HPDE6-E6E7 (cell line): ENCODE data around the gene STAT4.

Experiments used
- DNase-seq: peaks from one replicate; pipeline ENCODE4 v3.0.0; 2011; ENCODE audit warnings: missing footprints; ENCODE audit errors: extremely low spot score

Gene STAT4

DNA sequence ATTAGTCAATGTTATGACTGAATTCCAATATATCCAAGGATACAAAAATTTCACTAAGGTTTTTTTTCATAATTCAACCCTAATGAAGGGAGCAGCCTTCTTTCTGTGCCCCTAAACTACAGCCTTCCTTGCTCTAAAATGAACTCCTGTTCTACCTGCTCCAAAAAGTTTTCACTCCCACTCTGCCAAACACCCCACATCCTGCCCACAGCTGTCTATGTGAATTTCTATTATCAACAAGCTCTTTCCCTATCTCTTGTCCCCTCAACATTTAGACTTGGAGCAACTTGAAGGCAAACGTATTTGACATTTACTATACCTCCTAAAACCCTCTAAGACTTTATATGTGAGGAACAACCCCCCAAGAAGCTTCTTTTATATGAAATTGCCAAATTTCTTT, 2.5 kb downstream of the STAT4 start:
- DNase-seq = no peak

DNA sequence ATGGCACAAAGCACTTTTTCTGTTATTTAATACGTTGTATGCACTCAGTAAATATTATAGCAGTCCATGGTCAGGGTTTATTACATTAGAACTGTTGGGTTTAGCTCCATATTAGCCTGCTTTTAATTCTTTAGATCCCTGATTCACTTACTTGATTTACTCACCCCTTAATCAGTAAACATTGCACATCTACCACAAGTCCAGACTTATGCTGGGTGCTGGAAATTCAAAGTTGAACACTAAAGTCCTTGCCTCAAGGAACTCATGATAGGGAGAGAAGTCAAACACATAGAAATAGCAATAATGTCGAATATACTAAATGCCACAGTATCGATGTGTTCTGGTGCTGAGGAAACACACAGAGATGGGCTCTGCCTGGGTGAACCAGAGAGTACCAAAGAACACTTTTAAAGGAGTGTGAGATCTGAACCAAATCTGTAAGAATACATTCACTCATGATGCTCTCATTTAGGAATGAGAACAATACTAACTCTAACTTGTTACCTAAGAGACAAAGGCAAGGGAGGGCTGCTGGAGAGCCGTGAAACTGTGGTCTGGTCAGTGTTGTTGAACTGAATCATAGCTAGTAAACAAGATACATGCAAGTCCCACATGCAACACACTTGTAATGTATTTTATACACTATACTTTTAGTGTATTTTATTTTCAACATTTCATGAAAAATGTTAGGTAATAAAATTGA, 4.9 kb downstream of the STAT4 start:
- DNase-seq = no peak

DNA sequence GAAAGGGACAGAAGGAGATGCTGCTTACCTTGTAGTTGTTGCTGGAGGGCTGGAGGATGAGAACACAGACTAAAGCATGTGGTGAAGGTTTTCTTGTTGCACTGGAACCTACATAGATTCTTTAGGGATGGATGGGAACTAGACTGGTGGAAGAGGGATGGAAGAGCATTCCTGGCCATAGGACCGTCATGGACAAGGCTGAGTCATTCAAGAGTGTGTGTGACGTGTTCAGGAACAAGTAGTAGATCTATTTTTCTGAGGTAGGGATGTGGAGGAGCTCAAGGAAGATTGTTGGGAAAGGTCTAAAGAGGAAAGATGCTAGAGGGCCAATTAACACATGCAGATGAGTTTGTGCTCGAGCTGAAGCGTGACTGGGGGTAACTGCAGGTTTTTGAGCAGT, 6.6 kb downstream of the STAT4 start:
- no peak for DNase-seq

DNA sequence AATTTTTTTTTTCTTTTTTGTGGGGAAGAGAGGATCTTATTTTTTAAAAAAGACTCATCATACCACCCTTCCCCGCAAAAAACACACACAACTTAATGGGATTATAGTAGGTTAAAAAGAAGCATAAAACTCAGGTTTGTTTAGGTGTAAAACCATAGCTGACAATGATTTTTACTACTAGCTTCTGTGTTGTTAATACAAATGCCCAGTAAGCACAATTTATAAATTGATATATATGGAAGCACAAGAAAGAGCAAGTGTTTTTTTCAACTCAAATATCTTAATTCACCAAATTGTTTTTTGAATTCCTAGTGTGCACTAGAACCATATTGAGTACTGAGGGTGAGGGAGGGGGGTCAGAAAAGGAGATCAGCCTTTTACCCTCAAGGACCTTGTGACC, 7.0 kb downstream of the STAT4 start:
- no peak for DNase-seq

DNA sequence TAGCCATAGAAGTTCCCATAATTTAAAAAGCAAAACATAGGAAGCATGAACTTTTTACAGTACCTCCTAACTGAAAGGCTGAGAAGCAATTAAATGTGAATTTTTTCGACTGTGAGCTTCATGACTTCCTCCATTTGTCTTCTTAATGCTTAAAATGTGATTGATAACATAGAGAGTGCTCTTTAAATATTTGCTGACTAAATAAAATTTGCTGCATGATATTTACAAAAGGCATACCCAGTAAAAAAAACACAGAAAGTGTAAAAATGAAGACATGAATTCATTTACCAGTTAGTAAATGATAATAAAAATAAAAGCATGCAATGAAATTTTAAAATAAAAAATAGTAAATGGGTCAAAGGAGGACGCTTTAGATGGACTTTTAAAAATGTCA, 21.9 kb downstream of the STAT4 start:
- DNase-seq = no peak

DNA sequence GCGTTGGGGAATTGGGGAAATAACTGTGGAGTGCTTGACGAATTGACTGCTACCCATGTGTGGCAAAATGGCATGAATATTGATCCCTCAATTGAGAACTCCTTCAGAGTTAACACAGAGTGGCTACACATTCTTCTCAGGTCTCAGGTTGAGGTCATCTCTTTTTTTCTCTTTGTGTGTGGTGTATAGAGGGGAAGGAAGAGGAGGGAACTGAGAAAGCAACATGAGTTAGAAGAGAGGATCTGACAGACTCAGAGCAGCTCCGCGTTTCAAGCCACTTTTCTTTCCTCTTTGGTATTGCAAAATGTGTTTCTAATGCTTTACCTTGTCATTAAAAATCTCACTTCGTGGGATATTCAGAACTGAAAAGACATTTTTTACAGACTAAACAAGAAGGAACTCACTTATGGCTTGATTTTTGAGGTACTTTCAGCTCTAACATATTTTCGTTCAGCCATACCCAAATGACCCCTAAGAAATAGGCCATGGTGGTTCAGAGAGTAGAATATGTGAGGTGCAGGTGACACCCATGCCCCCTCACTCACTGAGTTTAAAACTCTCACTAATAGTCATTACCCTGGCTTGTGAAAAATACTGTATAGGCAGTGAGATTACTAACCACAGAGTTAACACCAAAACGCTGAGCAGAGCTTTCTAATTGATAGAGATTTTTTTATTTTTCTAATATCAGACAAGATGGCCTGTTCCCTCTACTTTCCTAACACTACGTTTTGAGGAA, 22.5 kb downstream of the STAT4 start:
- DNase-seq = no peak

DNA sequence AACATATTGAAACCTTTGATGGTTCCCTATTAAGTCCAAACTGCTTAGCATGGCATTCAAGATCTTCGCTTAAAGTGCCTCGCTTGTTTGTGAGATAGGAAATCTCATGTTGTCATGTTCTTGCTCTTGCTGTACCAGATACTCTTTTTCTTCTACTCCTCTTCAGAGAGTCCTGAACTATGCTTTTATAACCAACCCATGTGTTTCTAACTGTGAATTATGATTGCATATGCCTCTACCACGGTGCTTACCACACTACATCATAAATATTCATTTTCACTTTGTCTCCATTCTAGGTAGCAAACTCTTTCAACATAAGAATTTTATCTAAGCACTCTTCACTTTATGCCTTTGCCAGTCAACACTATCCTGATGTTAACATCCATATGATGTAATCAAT, 23.6 kb downstream of the STAT4 start:
- DNase-seq = no peak

DNA sequence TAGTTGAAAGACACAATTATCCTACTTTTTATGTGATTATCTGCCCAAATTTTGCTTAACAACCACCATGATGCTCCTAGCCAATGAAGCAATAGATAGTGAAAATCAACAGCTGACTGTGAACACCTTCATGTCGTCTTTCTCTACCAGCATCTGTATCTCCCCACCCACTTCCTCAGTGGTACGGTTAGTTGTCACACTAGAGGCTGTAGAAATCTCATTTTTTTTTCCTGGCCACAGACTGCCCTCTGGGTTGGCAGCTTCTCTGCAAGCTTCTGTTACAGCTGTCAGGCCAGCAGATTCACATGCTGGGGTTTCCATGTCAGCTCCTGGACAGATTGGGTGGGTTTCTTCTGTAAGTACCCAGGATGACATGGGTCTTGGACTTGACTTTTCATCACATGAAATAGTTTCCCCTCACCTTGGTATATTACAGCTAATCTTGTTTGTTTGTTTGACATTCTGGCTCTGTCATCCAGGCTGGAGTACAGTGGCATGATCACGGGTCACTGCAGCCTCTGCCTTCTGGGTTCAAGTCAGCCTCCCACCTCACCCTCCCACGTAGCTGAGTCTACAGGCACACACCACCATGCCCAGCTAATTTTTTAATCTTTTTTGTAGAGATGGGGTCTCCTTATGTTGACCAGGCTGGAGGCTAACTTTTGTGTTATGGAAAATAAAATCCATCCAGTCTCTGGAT, 24.3 kb downstream of the STAT4 start:
- no peak for DNase-seq

DNA sequence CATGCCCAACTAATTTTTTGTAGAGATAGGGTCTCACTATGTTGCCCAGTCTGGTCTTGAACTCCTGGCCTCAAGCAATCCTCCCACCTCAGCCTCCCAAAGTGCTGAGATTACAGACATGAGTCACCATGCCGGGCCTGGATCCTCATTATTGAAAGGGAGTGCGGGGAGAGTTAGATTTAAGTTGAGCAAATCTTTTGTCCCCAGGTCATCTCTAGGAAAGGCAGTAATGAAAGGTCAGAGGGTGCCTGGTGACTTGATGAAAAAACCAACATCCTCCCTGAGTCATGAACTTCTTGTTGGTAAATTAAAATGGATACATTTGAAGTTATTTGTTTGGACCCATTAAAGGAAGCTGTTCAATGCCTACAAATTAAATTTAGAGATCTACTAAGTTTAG, 25.1 kb downstream of the STAT4 start:
- no peak for DNase-seq

DNA sequence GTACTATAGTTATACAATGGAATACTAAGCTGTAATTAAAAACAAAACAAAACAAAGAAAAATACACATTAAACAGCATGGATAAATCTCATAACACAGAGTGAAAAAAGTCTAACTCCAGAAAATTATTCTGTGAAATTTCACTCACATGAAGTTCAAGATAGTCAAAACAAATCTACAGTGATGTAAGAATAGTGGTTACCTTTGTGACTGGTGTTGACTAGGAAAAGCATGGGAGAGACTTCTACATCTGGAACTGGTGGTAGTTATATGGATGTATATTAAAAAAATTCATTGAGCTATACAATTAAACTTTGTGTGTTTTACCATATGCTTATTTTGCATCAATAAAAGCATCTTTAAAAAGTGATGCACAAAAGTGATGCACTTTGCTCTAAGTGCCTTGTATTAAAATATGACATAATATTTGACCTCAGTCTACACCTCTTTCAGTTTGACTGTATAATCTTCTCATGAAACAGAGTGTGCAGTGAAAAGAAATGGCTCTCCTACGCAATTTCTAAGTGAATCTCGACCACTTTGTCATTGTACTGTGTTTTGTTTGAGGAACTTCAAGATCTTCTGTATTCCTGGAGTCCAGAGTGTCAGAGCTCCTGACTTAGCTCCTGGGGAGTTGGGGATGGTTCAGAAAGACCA, 28.0 kb downstream of the STAT4 start:
- DNase-seq = no peak

DNA sequence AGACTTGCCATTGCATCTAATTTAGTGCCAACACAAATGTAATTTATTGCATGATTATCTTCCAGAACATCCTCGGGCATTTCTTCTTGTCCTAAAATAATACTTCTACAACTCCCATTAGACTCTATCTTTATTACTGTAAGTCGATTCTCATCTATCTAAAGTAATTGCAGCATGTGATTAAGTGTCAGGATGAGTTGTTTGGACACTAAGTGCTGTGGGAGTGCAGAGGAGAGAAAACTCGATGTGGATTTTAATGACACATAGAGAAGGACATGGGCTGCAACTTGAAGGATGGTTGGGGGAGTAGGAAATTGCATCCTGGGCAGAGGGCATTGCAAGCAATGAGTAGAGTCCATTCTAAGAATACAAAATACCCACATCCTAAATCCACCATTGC, 33.5 kb downstream of the STAT4 start:
- no peak for DNase-seq

DNA sequence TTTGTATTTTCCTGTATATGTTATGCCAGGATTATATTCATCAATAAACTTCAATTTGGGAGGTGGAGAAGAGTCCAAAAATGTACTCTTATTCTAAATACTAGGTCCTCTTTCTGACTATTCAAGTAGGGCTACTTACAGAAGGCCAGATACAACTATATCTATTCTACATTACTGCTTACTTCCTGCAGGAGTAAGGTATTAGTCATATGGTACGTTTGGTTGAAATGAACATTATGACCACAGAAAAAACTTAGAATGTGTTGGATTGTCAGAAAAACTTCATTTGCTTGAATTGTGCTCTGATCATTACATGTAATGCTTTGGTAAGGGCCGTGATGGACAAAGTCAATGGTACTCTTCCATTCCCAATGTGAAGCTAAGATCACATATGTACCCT, 35.0 kb downstream of the STAT4 start:
- DNase-seq = peak; percentile 20

DNA sequence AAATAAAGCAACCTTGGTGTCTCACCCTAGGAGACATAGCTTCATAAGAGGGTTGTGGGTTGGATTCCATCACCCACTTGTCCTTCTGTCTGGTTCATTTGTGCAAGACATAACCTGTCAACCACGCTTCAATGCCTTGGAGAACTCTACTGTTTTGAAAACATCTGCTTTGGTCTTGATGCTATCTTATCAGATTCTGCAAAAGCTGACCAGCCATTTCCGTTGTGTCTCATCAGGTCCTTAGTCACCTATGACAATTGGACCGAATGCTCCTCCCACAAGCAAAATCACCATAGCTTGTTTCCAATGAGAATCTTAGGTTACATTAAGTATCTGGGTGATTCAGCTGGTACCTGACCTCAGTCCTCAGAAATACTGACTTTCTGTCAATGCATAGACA, 35.4 kb downstream of the STAT4 start:
- DNase-seq = peak; percentile 32

DNA sequence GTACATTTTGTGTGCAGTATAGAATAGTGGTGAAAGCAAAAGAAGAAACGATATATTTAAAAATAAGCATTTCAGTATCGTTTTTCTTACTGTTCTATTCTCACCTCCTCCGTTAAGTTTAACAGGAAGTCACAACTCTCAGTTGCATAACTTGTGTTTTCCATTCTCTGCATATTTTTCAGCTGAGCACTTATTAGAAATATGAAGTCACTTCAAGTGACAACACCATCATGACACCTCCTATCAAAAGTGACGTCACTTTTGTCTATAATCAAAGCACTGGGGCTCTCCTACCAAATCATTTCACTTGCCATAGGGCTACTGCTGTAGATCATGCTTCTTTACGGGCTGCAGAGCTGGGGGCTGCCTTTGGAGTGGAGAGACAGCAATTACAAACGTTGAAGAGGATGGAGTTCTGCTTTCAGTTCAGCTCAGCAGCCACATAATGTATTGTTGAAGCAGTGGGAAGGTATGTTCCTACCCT, 36.3 kb downstream of the STAT4 start:
- DNase-seq = no peak

DNA sequence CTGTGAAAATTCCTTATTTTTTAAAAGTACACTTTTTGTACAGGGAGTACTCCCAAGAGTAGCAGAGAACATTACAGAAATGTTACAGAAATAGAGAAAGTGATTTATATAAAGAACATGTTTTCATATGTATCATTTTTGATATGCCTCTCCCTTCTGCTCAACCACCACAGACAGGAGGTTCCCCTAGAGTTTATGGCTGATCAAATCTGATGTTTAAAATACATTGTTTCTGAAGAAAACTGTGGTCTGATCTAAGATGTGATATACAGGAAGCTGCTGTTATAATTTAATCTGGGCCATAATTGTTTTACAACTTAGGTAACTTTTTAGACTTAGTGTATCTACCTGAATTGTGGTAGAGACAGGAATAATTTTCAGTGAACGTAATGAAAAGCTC, 37.0 kb downstream of the STAT4 start:
- DNase-seq = no peak

DNA sequence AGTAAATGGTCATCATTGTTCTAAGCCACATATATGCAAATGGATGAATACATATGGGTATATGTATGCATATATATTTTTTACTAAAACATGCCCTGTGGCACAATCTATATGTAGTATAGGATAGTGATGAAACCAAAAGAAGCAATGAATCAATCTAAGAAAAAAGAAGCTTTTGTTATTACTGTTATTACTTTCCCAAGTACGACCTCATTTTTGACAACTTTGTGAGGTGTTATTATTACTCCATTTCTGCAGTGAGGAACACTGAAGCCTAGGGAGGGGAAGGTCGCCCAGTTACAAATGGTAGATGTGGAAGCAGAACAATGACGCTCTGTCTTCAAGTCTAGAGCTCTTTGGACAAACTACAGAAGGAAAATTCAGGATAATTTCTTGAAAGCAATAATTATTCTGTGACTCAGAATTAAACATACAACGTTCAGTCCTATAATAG, 38.3 kb downstream of the STAT4 start:
- no peak for DNase-seq

DNA sequence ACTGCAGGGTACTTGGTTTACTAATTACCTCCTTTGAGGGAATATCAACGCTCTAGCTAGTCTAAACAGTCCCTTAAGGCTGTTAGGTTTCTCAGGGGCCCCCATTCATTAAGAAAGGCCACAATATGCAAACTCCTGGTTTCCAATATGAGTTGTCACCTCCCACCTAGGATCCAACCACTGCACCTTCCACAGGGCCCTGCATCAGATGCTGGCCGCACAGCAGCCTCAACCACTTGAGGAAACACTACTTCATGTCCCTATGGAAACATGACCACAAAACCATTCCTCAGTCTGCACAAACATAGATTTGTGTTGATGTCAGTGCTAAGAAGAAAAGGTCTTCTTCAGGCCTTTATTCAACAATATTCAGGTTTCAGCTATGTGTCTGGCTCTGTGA, 40.9 kb downstream of the STAT4 start:
- DNase-seq = no peak

DNA sequence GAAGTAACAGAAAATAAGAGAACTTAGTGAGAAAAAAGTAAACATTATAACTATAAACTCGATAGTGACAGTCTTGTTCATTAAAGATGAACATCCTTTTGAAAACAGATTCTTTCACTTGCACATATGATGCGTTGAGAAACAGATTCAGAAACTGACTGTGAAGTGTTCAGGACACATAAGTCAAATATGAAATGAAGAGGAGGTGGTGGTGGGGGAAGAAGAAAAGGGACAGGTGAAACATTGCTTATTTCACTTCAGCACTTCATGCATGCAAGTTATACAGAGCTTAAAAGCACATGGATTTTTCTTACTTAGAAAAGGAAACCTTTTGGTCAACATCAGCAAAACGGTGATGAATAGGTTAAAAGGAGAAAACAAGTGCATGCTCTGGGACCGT, 42.5 kb downstream of the STAT4 start:
- no peak for DNase-seq

DNA sequence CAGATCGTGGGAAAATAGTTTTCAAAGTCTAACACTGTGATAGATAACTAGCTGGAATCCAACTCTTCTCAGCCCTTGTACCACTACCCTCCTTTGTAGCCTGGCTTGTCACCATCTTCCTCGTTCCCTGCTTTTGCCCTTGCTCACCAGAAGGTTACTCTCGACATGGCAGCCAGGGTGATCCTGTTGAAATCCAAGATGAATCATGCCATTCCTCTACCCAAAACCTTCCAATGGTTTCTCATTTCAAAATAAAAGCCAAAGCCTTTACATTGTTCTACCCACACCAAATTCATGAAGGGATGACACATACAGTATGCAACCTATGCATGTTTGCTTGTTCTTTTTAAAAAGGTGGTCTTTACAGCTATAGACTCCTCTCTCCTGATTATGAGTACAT, 45.7 kb downstream of the STAT4 start:
- peak; percentile 12 for DNase-seq

DNA sequence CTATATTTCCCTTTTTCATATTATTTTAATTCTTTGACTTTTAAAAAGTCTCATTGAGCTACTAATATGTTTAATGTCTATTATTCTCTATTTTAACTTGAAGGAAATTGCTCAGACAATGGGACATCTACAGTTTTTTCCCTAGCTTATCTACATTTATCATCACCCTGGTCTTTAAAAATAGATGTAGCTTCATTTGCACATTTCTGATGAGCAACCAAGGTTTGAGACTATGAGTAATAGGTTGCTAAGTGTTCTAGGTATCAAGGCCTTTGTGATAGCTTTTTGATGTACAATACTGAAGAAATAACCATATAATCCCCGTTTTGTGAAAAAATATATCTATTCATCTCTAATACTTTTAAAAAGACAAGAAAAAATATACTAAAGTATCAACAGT, 47.0 kb downstream of the STAT4 start:
- DNase-seq = peak; percentile 13

DNA sequence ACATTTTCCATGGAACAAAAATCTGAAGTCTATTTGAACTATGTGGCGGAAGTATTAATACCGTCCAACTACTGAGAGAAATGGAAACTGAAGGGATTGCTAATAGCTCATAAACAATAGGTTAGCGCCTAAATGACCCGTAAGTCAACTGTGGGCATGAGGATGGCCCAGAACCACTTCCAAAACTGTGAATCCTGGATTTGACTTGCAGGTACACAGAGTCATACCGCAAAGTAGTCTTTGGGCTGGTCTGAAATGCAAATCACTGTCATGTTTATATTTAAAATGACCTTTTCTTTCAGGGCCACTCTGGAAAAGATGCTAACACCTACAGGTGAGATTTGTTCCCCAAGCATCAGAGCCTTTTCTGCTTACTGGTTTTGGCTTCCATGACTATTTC, 50.6 kb downstream of the STAT4 start:
- DNase-seq = no peak

DNA sequence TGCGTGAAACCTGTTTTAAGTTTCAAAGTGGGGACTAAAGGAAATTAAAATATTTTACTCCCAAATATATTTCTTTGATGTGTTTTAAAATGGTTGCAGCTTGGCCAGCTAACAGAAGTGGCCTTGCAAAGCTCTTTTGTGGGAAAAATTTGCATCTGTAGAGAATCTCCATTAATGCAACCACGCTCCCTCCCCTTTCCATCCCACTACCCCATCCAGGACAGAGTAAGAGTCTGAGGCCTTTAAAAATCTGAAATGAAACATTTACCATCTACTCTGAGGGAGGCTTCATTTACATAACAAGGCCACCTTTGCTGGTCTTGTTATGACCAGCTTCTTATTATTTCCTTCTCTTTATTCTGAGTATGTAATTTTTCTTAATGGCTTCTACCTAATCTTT, 63.5 kb downstream of the STAT4 start:
- DNase-seq = no peak
